H1 (cell line): Measurements from ENCODE around the gene NR4A2. TPM values are rescaled to one million over a fixed set of nuclear protein-coding genes. Genes with fewer than 3 reads are reported as not detected.

Source experiments
- CTCF ChIA-PET: fragments of 300-600 bp; sonication (Branson Sonifier 250); formaldehyde crosslinking; loops from one replicate; lab custom pipeline; 2021; ENCODE audit not compliant: partially characterized antibody; lab: Charles Lee
- POLR2A ChIA-PET: fragments of 300-600 bp; sonication (Branson Sonifier 250); formaldehyde crosslinking; loops from one replicate; lab custom pipeline; 2021; ENCODE audit warnings: inconsistent platforms; ENCODE audit not compliant: partially characterized antibody; lab: Charles Lee
- DNase-seq, 2 experiments: peaks; one replicate each; pipeline versions ENCODE4 v3.0.0 to v3.0.0-alpha.2; 2010 to 2022; ENCODE audit warnings: low spot score in 2 of 2, low read depth in 1 of 2, mixed read lengths in 1 of 2
- FAIRE-seq: peaks from 2 replicates; lab custom pipeline; 2011; peaks lifted over from hg19 to GRCh38; lab: Jason Lieb, UNC
- H2AFZ ChIP-seq: 2 replicates; pipeline ENCODE4 v1.8.1; 2012; ENCODE audit warnings: low read length, inconsistent platforms
- H2AK5ac ChIP-seq: 2 replicates; pipeline ENCODE4 v1.6.1; 2013; ENCODE audit warnings: low read depth, low read length
- H2BK120ac ChIP-seq: replicated peaks from 2 replicates; pipeline ENCODE3; 2013; ENCODE audit warnings: low read depth, low read length, inconsistent platforms
- H2BK12ac ChIP-seq: 2 replicates; pipeline ENCODE4 v1.6.1; 2013; ENCODE audit warnings: low read depth, low read length
- H2BK15ac ChIP-seq: 2 replicates; pipeline ENCODE4 v1.6.1; 2013; ENCODE audit warnings: low read length
- H2BK20ac ChIP-seq: 2 replicates; pipeline ENCODE4 v1.6.1; 2013; ENCODE audit warnings: low read length
- H2BK5ac ChIP-seq: 2 replicates; pipeline ENCODE4 v1.6.1; 2013; ENCODE audit warnings: low read depth, low read length
- H3K14ac ChIP-seq: 2 replicates; pipeline ENCODE4 v1.6.1; 2013; ENCODE audit warnings: inconsistent platforms; ENCODE audit not compliant: insufficient read length
- H3K18ac ChIP-seq: 2 replicates; pipeline ENCODE4 v1.6.1; 2013; ENCODE audit warnings: low read length; ENCODE audit errors: extremely low read depth
- H3K23ac ChIP-seq: 2 replicates; pipeline ENCODE4 v1.6.1; 2013; ENCODE audit warnings: inconsistent platforms; ENCODE audit not compliant: insufficient read length
- H3K23me2 ChIP-seq: 2 replicates; pipeline ENCODE4 v1.6.1; 2013; ENCODE audit warnings: low read depth, low read length
- H3K27ac ChIP-seq: 2 replicates; pipeline ENCODE4 v1.6.1; 2011; ENCODE audit warnings: low read depth, low read length, inconsistent platforms
- H3K27me3 ChIP-seq, 4 experiments: replicated peaks in 1 of 4; 1 replicate in 1 of 4; 2 replicates in 3 of 4; pipeline versions ENCODE4 v1.6.1 to v1.8.1; 2011 to 2013; ENCODE audit warnings: low read length in 3 of 4, mild to moderate bottlenecking in 3 of 4, inconsistent platforms in 2 of 4, mixed read lengths in 2 of 4, moderate library complexity in 1 of 4; ENCODE audit not compliant: control insufficient read depth in 3 of 4, insufficient read depth in 3 of 4; ENCODE audit errors: extremely low read depth in 1 of 4
- H3K36me3 ChIP-seq, 4 experiments: 2 replicates each; pipeline versions ENCODE4 v1.6.1 to v1.8.1; 2011 to 2013; ENCODE audit warnings: mild to moderate bottlenecking in 4 of 4, low read length in 3 of 4, moderate library complexity in 2 of 4, control low read depth in 1 of 4, inconsistent platforms in 1 of 4; ENCODE audit not compliant: insufficient read depth in 4 of 4, control insufficient read depth in 2 of 4
- H3K4ac ChIP-seq: replicated peaks from 2 replicates; pipeline ENCODE3; 2013; ENCODE audit warnings: low read length, low read depth, mixed read lengths, inconsistent platforms; ENCODE audit not compliant: insufficient read length
- H3K4me1 ChIP-seq, 4 experiments: replicated peaks in 1 of 4; 1 replicate in 1 of 4; 2 replicates in 3 of 4; pipeline versions ENCODE4 v1.6.1 to v1.8.1; 2011 to 2013; ENCODE audit warnings: low read length in 3 of 4, inconsistent platforms in 2 of 4, mixed read lengths in 1 of 4; ENCODE audit not compliant: insufficient read depth in 4 of 4, control insufficient read depth in 3 of 4
- H3K4me2 ChIP-seq, 2 experiments: 2 replicates each; pipeline versions ENCODE4 v1.6.1 to v1.8.1; 2011 to 2013; ENCODE audit warnings: low read depth in 2 of 2, low read length in 2 of 2, control low read depth in 1 of 2, inconsistent platforms in 1 of 2, mild to moderate bottlenecking in 1 of 2; ENCODE audit not compliant: insufficient read depth in 1 of 2
- H3K4me3 ChIP-seq, 4 experiments: fragments of 200-600, 300-600 bp in 1 of 4; sonication (generic), shearing (Covaris generic), sonication (Bioruptor Twin) in 1 of 4; 2 replicates each; pipeline versions ENCODE4 v1.5.1 to v1.8.1; 2011 to 2016; ENCODE audit warnings: low read length in 4 of 4, low read depth in 3 of 4, control low read depth in 2 of 4, inconsistent platforms in 2 of 4, mild to moderate bottlenecking in 2 of 4, mixed read lengths in 1 of 4, moderate library complexity in 1 of 4; ENCODE audit not compliant: insufficient read depth in 2 of 4; ENCODE audit errors: extremely low read depth in 1 of 4
- H3K56ac ChIP-seq: replicated peaks from 2 replicates; pipeline ENCODE3; 2013; ENCODE audit warnings: low read depth, mild to moderate bottlenecking, mixed read lengths, low read length, inconsistent platforms; ENCODE audit not compliant: insufficient read length
- H3K79me1 ChIP-seq: 2 replicates; pipeline ENCODE4 v1.6.1; 2013; ENCODE audit warnings: low read depth, low read length, control low read depth
- H3K79me2 ChIP-seq, 2 experiments: 2 replicates each; pipeline versions ENCODE4 v1.6.1 to v1.8.1; 2012 to 2013; ENCODE audit warnings: low read length in 2 of 2, mild to moderate bottlenecking in 2 of 2, inconsistent platforms in 1 of 2; ENCODE audit not compliant: insufficient read depth in 2 of 2, control insufficient read depth in 1 of 2
- H3K9ac ChIP-seq, 4 experiments: replicated peaks in 1 of 4; 1 replicate in 1 of 4; 2 replicates in 3 of 4; pipeline versions ENCODE4 v1.6.1 to v1.8.1; 2011 to 2013; ENCODE audit warnings: low read depth in 3 of 4, low read length in 3 of 4, control low read depth in 2 of 4, mild to moderate bottlenecking in 2 of 4, moderate library complexity in 2 of 4, inconsistent platforms in 1 of 4; ENCODE audit errors: extremely low read depth in 1 of 4
- H3K9me3 ChIP-seq, 2 experiments: 2 replicates each; pipeline versions ENCODE4 v1.6.1 to v1.8.1; 2012 to 2013; ENCODE audit warnings: mild to moderate bottlenecking in 2 of 2, moderate library complexity in 2 of 2, control low read depth in 1 of 2, inconsistent platforms in 1 of 2, low read depth in 1 of 2, low read length in 1 of 2, mixed read lengths in 1 of 2; ENCODE audit not compliant: insufficient read depth in 2 of 2
- H4K20me1 ChIP-seq, 2 experiments: replicated peaks in 1 of 2; 2 replicates each; pipeline versions ENCODE3 to v1.8.1; 2011 to 2013; ENCODE audit warnings: inconsistent platforms in 2 of 2, low read length in 2 of 2, mild to moderate bottlenecking in 1 of 2; ENCODE audit not compliant: insufficient read depth in 2 of 2, control insufficient read depth in 1 of 2
- H4K5ac ChIP-seq: 2 replicates; pipeline ENCODE4 v1.6.1; 2013; ENCODE audit warnings: low read length, low read depth, mixed read lengths, inconsistent platforms; ENCODE audit not compliant: insufficient read length
- H4K8ac ChIP-seq: 2 replicates; pipeline ENCODE4 v1.8.0; 2013; ENCODE audit warnings: mild to moderate bottlenecking, moderate library complexity, low read length, inconsistent platforms; ENCODE audit not compliant: insufficient read depth; ENCODE audit errors: extremely low read depth
- H4K91ac ChIP-seq: replicated peaks from 2 replicates; pipeline ENCODE3; 2013; ENCODE audit warnings: low read length, mixed read lengths, inconsistent platforms; ENCODE audit not compliant: insufficient read length
- BRCA1 ChIP-seq: IDR thresholded peaks from 2 replicates; pipeline ENCODE4 v1.6.1; 2012; ENCODE audit warnings: low read depth, low read length, improper control_type of control experiment
- CBX5 ChIP-seq: fragments of 300-800, 300-1000 bp; sonication (generic); IDR thresholded peaks from 2 replicates; pipeline ENCODE4 v1.7.1; 2016; ENCODE audit warnings: antibody characterized with exemption, low read length, low read depth
- CTBP2 ChIP-seq: IDR thresholded peaks from 2 replicates; pipeline ENCODE4 v1.7.0; 2011; ENCODE audit warnings: borderline replicate concordance, mild to moderate bottlenecking, moderate library complexity, mixed read lengths, low read length; ENCODE audit not compliant: insufficient read depth, insufficient read length
- EGR1 ChIP-seq: IDR thresholded peaks from 2 replicates; pipeline ENCODE4 v1.6.1; 2011; ENCODE audit warnings: low read depth, low read length, borderline replicate concordance
- HDAC2 ChIP-seq, 2 experiments: fragments of 300-600 bp in 1 of 2; sonication (generic) in 1 of 2; IDR thresholded peaks; 2 replicates each; pipeline ENCODE4 v1.6.1; 2011 to 2012; ENCODE audit warnings: low read depth in 2 of 2, low read length in 2 of 2, mild to moderate bottlenecking in 2 of 2, moderate library complexity in 2 of 2, borderline replicate concordance in 1 of 2, inconsistent platforms in 1 of 2
- SIN3A ChIP-seq, 2 experiments: IDR thresholded peaks in 1 of 2; conservative IDR thresholded peaks in 1 of 2; 2 replicates each; pipeline ENCODE4 v1.6.1; 2011 to 2012; ENCODE audit warnings: low read length in 2 of 2, improper control_type of control experiment in 1 of 2, low read depth in 1 of 2, mild to moderate bottlenecking in 1 of 2
- TAF7 ChIP-seq: optimal IDR thresholded peaks from 2 replicates; pipeline ENCODE3; 2011; ENCODE audit warnings: low read depth, mild to moderate bottlenecking, inconsistent platforms, low read length, moderate library complexity, borderline replicate concordance
- USF2 ChIP-seq: IDR thresholded peaks from 2 replicates; pipeline ENCODE4 v1.6.1; 2011; ENCODE audit warnings: low read length, improper control_type of control experiment
- WGBS, 2 experiments: shearing (Covaris generic) in 1 of 2; methylation state at CpG; one replicate each; pipeline versions ENCODE4 v1.1.6 to v1.1.7; 2013 to 2015; ENCODE audit warnings: low lambda C conversion rate in 2 of 2, mixed read lengths in 2 of 2, inconsistent platforms in 1 of 2, low coverage in 1 of 2, missing lambda C conversion rate in 1 of 2; ENCODE audit not compliant: insufficient replicate concordance in 2 of 2, insufficient coverage in 1 of 2, insufficient read length in 1 of 2; ENCODE audit errors: extremely low coverage in 1 of 2, missing lambda C conversion rate in 1 of 2; 5-methylcytosine and 5-hydroxymethylcytosine counted together
- polyA plus RNA-seq, 7 experiments: library from polyadenylated mRNA; depleted of rRNA in 3 of 7; stranded (reverse) in 5 of 7; unstranded in 2 of 7; fragments of >200 nt in 5 of 7; fragments of 200-250 nt in 2 of 7; gene quantifications; 1 replicate in 5 of 7; 2 replicates in 1 of 7; 4 replicates in 1 of 7; pipeline versions ENCODE4 v1.2.1 to v1.2.3, GENCODE V29; 2011 to 2013; ENCODE audit warnings: missing spikeins in 2 of 7, mixed read lengths in 2 of 7
- total RNA-seq: library from RNA; stranded (reverse); fragmentation: NEBNext Ultra II Directional; extraction: Animal tissue kit (Norgen Biotek cat#: 25700); gene quantifications from 2 replicates; pipeline ENCODE4 v1.2.1, GENCODE V29; 2021

The NR4A2 gene
- total and polyA plus RNA-seq, 2 of the 8 experiments (the other 6 are each of a cell fraction or from before 2014, with no cell fraction given), result 0.15 to 1.7 TPM

- Histone ChIP-seq H2BK15ac (peak overlapping the region; percentile 66; the same call in 1 of the 2 replicates), H3K27ac (no peak overlapping the region), H2BK12ac (peak overlapping the region; percentile 98), H3K23me2 (peaks cover 33% of the 10 kb centered on the region), H3K18ac (peak overlapping the region; percentile 89), H3K4me3 (peak overlapping the region; percentile 51 to 65 (median 58)), H2BK5ac (no peak overlapping the region; the same call in 1 of the 2 replicates), H3K4me1 (peaks cover 15 to 35% (median 20%) of the 10 kb centered on the region in 4 experiments), H3K23ac (no peak overlapping the region), H3K4me2 (peak overlapping the region; percentile 89 to 97), H3K79me1 (no peaks in the 10 kb centered on the region), H2AK5ac (no peak overlapping the region), H4K91ac (peak overlapping the region; percentile 28), H3K27me3 (peaks cover 62 to 96% (median 86%) of the 10 kb centered on the region in 4 experiments), H3K36me3 (no peaks in the 10 kb centered on the region), H3K9me3 (no peaks in the 10 kb centered on the region; a peak in 1 of 4 replicates), H2AFZ (peak overlapping the region; percentile 91; the same call in 1 of the 2 replicates), H3K9ac (peak overlapping the region in 1 of 4 experiments; percentile 24; a peak in 1 of 7 replicates), H4K5ac (no peak overlapping the region), H3K56ac (peak overlapping the region; percentile 10), H2BK120ac (no peak overlapping the region), H4K8ac (peak overlapping the region; percentile 88), H3K14ac (no peak overlapping the region), H2BK20ac (peak overlapping the region; percentile 92; the same call in 1 of the 2 replicates), H3K79me2 (no peaks in the 10 kb centered on the region), H3K4ac (peak overlapping the region; percentile 33), H4K20me1 (peaks cover 0 to 13% of the 10 kb centered on the region in 2 experiments)
- POLR2A ChIA-PET, result interaction anchor here (1.6 to 3.7 kb wide), 2 partner anchors 9 to 12 kb away, joined by 6 to 15 read pairs; no protein-coding TSS in a partner anchor
- DNase-seq, result peak in 1 of 2 experiments; percentile 82
- no peak for FAIRE-seq
- 1% methylated on average over 43 of the region's 64 CpGs; no CpG with 5 or more reads in 1 of the 2 experiments for WGBS, 2 experiments
- CTCF ChIA-PET, result interaction anchor here (0.6 to 3.0 kb wide), 5 partner anchors 9 to 261 kb away, joined by 3 to 17 read pairs (median 6); no protein-coding TSS in a partner anchor
- TF ChIP-seq TAF7, result peak; percentile 37
- TF ChIP-seq EGR1, result no peak
- peak in 1 of 2 experiments; percentile 50; a peak in 1 of 4 replicates for TF ChIP-seq SIN3A (conservative IDR thresholded peaks at IDR 0.05 in 1 of 2, IDR thresholded peaks at IDR 0.05 in 1 of 2; ENCODE audit: low read depth in 1 of 2, low read length in 2 of 2)
- peak; percentile 67 for TF ChIP-seq CTBP2
- TF ChIP-seq CBX5, result no peak
- peak; percentile 8; the same call in 1 of the 2 replicates for TF ChIP-seq USF2
- TF ChIP-seq HDAC2 (IDR thresholded peaks at IDR 0.05; ENCODE audit: borderline replicate concordance in 1 of 2, low read depth in 2 of 2, low read length in 2 of 2), result 0 out of 4 replicates have a peak, but pooled peaks of 1 of the 2 experiments have one; percentile 38
- TF ChIP-seq BRCA1, result no peak
These were observed 3.2 kb downstream of the NR4A2 start for GRCh38 chr2:156329031-156329926.
